ENCODE measurements around the gene UTS2R.
"Not testable (repeated sequence)": the region's sequence is repeated elsewhere in the genome, so short reads cannot be mapped to it uniquely, and the experiment has no call there.

UTS2R gene

GRCh38 chr17:82343560-82343959, 28.0 kb upstream of the UTS2R start:
- Mint-ChIP-seq H3K27me3 (peaks cover 10 to 14% of the 10 kb centered on the region in 2 donors), H3K27ac (no peak overlapping the region), H3K9me3 (no peaks in the 10 kb centered on the region), H3K4me1 (ENCODE audit: low read depth in 2 of 2) (peaks cover 3 to 6% of the 10 kb centered on the region in 2 donors), H3K4me3 (no peak overlapping the region), H3K36me3 (ENCODE audit: insufficient read depth) (no peaks in the 10 kb centered on the region)
- ATAC-seq (replicated peaks) (no peak), DNase-seq (no peak)

- ATAC-seq (replicated peaks) (no peak), DNase-seq (no peak)
- Mint-ChIP-seq H3K27me3 (peaks cover 14 to 22% of the 10 kb centered on the region in 2 donors), H3K9me3 (no peaks in the 10 kb centered on the region), H3K27ac (no peak overlapping the region), H3K4me3 (no peak overlapping the region), H3K36me3 (ENCODE audit: insufficient read depth) (no peaks in the 10 kb centered on the region), H3K4me1 (ENCODE audit: low read depth in 2 of 2) (peaks cover 3 to 6% of the 10 kb centered on the region in 2 donors)
Observed at GRCh38 chr17:82344175-82344907, 27.2 kb upstream of the UTS2R start.

- Mint-ChIP-seq H3K27me3 (peaks cover 14 to 29% of the 10 kb centered on the region in 2 donors), H3K4me3 (no peak overlapping the region)
Observed at GRCh38 chr17:82345151-82345976, 26.2 kb upstream of the UTS2R start.

GRCh38 chr17:82346342-82347300, 24.9 kb upstream of the UTS2R start:
- no peak for DNase-seq
- H3K27me3 Mint-ChIP-seq = peaks cover 14 to 35% of the 10 kb centered on the region in 2 donors
- no peaks in the 10 kb centered on the region for H3K36me3 Mint-ChIP-seq (ENCODE audit: insufficient read depth)
- H3K9me3 Mint-ChIP-seq = no peaks in the 10 kb centered on the region
- H3K4me1 Mint-ChIP-seq (ENCODE audit: low read depth in 2 of 2) = peaks cover 3 to 6% of the 10 kb centered on the region in 2 donors
- H3K27ac Mint-ChIP-seq = no peak overlapping the region
- H3K4me3 Mint-ChIP-seq = no peak overlapping the region
- no peak for ATAC-seq (replicated peaks)

More at GRCh38 chr17:82345151-82345976, 26.2 kb upstream of the UTS2R start:
- H3K27ac Mint-ChIP-seq = no peak overlapping the region
- no peak for ATAC-seq (replicated peaks)
- no peaks in the 10 kb centered on the region for H3K9me3 Mint-ChIP-seq
- H3K4me1 Mint-ChIP-seq (ENCODE audit: low read depth in 2 of 2) = peaks cover 3 to 6% of the 10 kb centered on the region in 2 donors
- no peak for DNase-seq
- no peaks in the 10 kb centered on the region for H3K36me3 Mint-ChIP-seq (ENCODE audit: insufficient read depth)

GRCh38 chr17:82347994-82348393, 23.6 kb upstream of the UTS2R start:
- not testable (repeated sequence) for H3K4me3 Mint-ChIP-seq; H3K36me3 Mint-ChIP-seq (ENCODE audit: insufficient read depth); ATAC-seq (replicated peaks); H3K9me3 Mint-ChIP-seq; H3K27ac Mint-ChIP-seq; DNase-seq
- Mint-ChIP-seq H3K27me3 (peaks cover 14 to 38% of the 10 kb centered on the region in 2 donors), H3K4me1 (ENCODE audit: low read depth in 2 of 2) (peaks cover 6 to 11% of the 10 kb centered on the region in 2 donors)

- DNase-seq (no peak), ATAC-seq (replicated peaks) (no peak)
- peaks cover 14 to 38% of the 10 kb centered on the region in 2 donors for H3K27me3 Mint-ChIP-seq
- H3K4me1 Mint-ChIP-seq (ENCODE audit: low read depth in 2 of 2) = peaks cover 6 to 11% of the 10 kb centered on the region in 2 donors
- H3K27ac Mint-ChIP-seq = no peak overlapping the region
- H3K4me3 Mint-ChIP-seq = no peak overlapping the region
- H3K36me3 Mint-ChIP-seq (ENCODE audit: insufficient read depth) = no peaks in the 10 kb centered on the region
- H3K9me3 Mint-ChIP-seq = no peaks in the 10 kb centered on the region
Observed at GRCh38 chr17:82348434-82348833, 23.1 kb upstream of the UTS2R start.

- ATAC-seq (replicated peaks) (no peak), DNase-seq (no peak)
- no peak overlapping the region for H3K27ac Mint-ChIP-seq
- no peak overlapping the region for H3K4me3 Mint-ChIP-seq
- peaks cover 14 to 38% of the 10 kb centered on the region in 2 donors for H3K27me3 Mint-ChIP-seq
- peaks cover 6 to 11% of the 10 kb centered on the region in 2 donors for H3K4me1 Mint-ChIP-seq (ENCODE audit: low read depth in 2 of 2)
- no peaks in the 10 kb centered on the region for H3K36me3 Mint-ChIP-seq (ENCODE audit: insufficient read depth)
- H3K9me3 Mint-ChIP-seq = no peaks in the 10 kb centered on the region
Observed at GRCh38 chr17:82348866-82349265, 22.7 kb upstream of the UTS2R start.

GRCh38 chr17:82349287-82349701, 22.3 kb upstream of the UTS2R start:
- H3K9me3 Mint-ChIP-seq = no peaks in the 10 kb centered on the region
- no peak overlapping the region for H3K4me3 Mint-ChIP-seq
- ATAC-seq (replicated peaks) = no peak
- H3K27me3 Mint-ChIP-seq = peaks cover 14 to 38% of the 10 kb centered on the region in 2 donors
- no peak for DNase-seq
- no peak overlapping the region for H3K27ac Mint-ChIP-seq
- no peaks in the 10 kb centered on the region for H3K36me3 Mint-ChIP-seq (ENCODE audit: insufficient read depth)
- peaks cover 6 to 11% of the 10 kb centered on the region in 2 donors for H3K4me1 Mint-ChIP-seq (ENCODE audit: low read depth in 2 of 2)

- Mint-ChIP-seq H3K9me3 (no peaks in the 10 kb centered on the region), H3K36me3 (ENCODE audit: insufficient read depth) (no peaks in the 10 kb centered on the region), H3K27me3 (peaks cover 18 to 49% of the 10 kb centered on the region in 2 donors), H3K4me1 (ENCODE audit: low read depth in 2 of 2) (peaks cover 6 to 11% of the 10 kb centered on the region in 2 donors), H3K27ac (no peak overlapping the region), H3K4me3 (no peak overlapping the region)
- no peak for DNase-seq
- ATAC-seq (replicated peaks) = peak; percentile 65
Observed at GRCh38 chr17:82350182-82351030, 21.2 kb upstream of the UTS2R start.

GRCh38 chr17:82351254-82351712, 20.3 kb upstream of the UTS2R start:
- no peak for ATAC-seq (replicated peaks)

GRCh38 chr17:82351713-82352488, 19.7 kb upstream of the UTS2R start:
- no peak overlapping the region for H3K4me3 Mint-ChIP-seq
- DNase-seq (peak; percentile 80 to 83 (median 80)), ATAC-seq (replicated peaks) (peak; percentile 82)
- H3K27me3 Mint-ChIP-seq = peaks cover 18 to 44% of the 10 kb centered on the region in 2 donors
- peaks cover 0 to 7% of the 10 kb centered on the region in 2 donors for H3K4me1 Mint-ChIP-seq (ENCODE audit: low read depth in 2 of 2)
- no peaks in the 10 kb centered on the region for H3K9me3 Mint-ChIP-seq
- no peaks in the 10 kb centered on the region for H3K36me3 Mint-ChIP-seq (ENCODE audit: insufficient read depth)
- H3K27ac Mint-ChIP-seq = no peak overlapping the region

More at GRCh38 chr17:82351254-82351712, 20.3 kb upstream of the UTS2R start:
- no peaks in the 10 kb centered on the region for H3K9me3 Mint-ChIP-seq
- H3K27me3 Mint-ChIP-seq = peaks cover 22 to 50% of the 10 kb centered on the region in 2 donors
- no peak overlapping the region for H3K27ac Mint-ChIP-seq
- H3K36me3 Mint-ChIP-seq (ENCODE audit: insufficient read depth) = no peaks in the 10 kb centered on the region
- H3K4me3 Mint-ChIP-seq = no peak overlapping the region
- peaks cover 5 to 9% of the 10 kb centered on the region in 2 donors for H3K4me1 Mint-ChIP-seq (ENCODE audit: low read depth in 2 of 2)
- DNase-seq = no peak
